K562 (cell line): ENCODE data around the gene RPS23. TPM values are rescaled to one million over a fixed set of nuclear protein-coding genes. Genes with fewer than 3 reads are reported as not detected.
A peak's percentile ranks its signal among the peaks of the same experiment; 100 is the strongest.

Source experiments
- ATAC-seq: fragments of 200-7000 bp; cut with Tn5 transposase; 3 replicates; pipeline ENCODE4 v1.9.1; 2020; ENCODE audit warnings: moderate library complexity
- BruUV-seq: library from RNA; stranded (reverse); fragments of 400-500 nt; replicated peaks from 2 replicates; lab custom pipeline; 2021; lab: Mats Ljungman, UMichigan
- CTCF ChIA-PET: fragments of 300-600 bp; formaldehyde crosslinking; extraction: SDS; loops from one replicate; lab custom pipeline; 2021; ENCODE audit warnings: low intra/inter-chr PET ratio; lab: Yijun Ruan, JAX
- POLR2A ChIA-PET: fragments of 300-600, 350-650 bp; sonication (Branson Sonifier 250); formaldehyde crosslinking; extraction: SDS; loops from one replicate; lab custom pipeline; 2021; ENCODE audit warnings: antibody characterized with exemption, inconsistent platforms; lab: Yijun Ruan, JAX
- DNase-seq, 4 experiments: peaks; one replicate each; pipeline versions ENCODE4 v3.0.0 to v3.0.0-alpha.2; 2011 to 2018; ENCODE audit warnings: low spot score in 3 of 4, mixed read lengths in 3 of 4; ENCODE audit errors: extremely low read depth in 1 of 4
- FAIRE-seq: peaks from 2 replicates; lab custom pipeline; 2011; peaks lifted over from hg19 to GRCh38; lab: Jason Lieb, UNC
- H2AFZ ChIP-seq: 2 replicates; pipeline ENCODE4 v1.6.0; 2011; ENCODE audit warnings: low read depth, low read length, control low read depth, inconsistent platforms
- H3K27ac ChIP-seq: fragments of 200-600 bp; 3 replicates; pipeline ENCODE4 v1.8.0; 2011; ENCODE audit warnings: low read depth, mild to moderate bottlenecking, control low read depth, inconsistent platforms, low read length, moderate library complexity, mixed read lengths; ENCODE audit errors: extremely low read depth
- H3K27me3 ChIP-seq, 2 experiments: fragments of 300-600 bp in 1 of 2; 2 replicates in 1 of 2; 3 replicates in 1 of 2; pipeline versions ENCODE4 v1.6.0 to v1.8.0; 2011; ENCODE audit warnings: inconsistent platforms in 2 of 2, low read length in 2 of 2, mild to moderate bottlenecking in 1 of 2, mixed read lengths in 1 of 2, moderate library complexity in 1 of 2; ENCODE audit not compliant: control insufficient read depth in 2 of 2, insufficient read depth in 2 of 2
- H3K36me3 ChIP-seq: fragments of 300-600 bp; 3 replicates; pipeline ENCODE4 v1.8.0; 2011; ENCODE audit warnings: mild to moderate bottlenecking, low read length, inconsistent platforms; ENCODE audit not compliant: control insufficient read depth, insufficient read depth
- H3K4me1 ChIP-seq, 2 experiments: fragments of 200-600 bp in 1 of 2; replicated peaks in 1 of 2; 2 replicates in 1 of 2; 3 replicates in 1 of 2; pipeline versions ENCODE4 v1.5.1 to v1.8.0; 2011; ENCODE audit warnings: inconsistent platforms in 2 of 2, low read length in 2 of 2, mild to moderate bottlenecking in 1 of 2, mixed read lengths in 1 of 2, moderate library complexity in 1 of 2; ENCODE audit not compliant: control insufficient read depth in 2 of 2, insufficient read depth in 2 of 2
- H3K4me2 ChIP-seq: 2 replicates; pipeline ENCODE4 v1.6.1; 2011; ENCODE audit warnings: low read length, control low read depth, inconsistent platforms, mixed read lengths; ENCODE audit not compliant: insufficient read depth
- H3K4me3 ChIP-seq: fragments of 200-600 bp; sonication (generic), shearing (Covaris generic); 2 replicates; pipeline ENCODE4 v1.5.1; 2016; ENCODE audit warnings: control low read depth, inconsistent platforms
- H3K79me2 ChIP-seq: fragments of 200-600 bp; 3 replicates; pipeline ENCODE4 v1.8.0; 2011; ENCODE audit warnings: low read length, inconsistent platforms; ENCODE audit not compliant: control insufficient read depth, insufficient read depth
- H3K9ac ChIP-seq, 2 experiments: 2 replicates each; pipeline versions ENCODE4 v1.6.0 to v1.6.1; 2011; ENCODE audit warnings: low read depth in 2 of 2, low read length in 2 of 2, control low read depth in 1 of 2, inconsistent platforms in 1 of 2, mild to moderate bottlenecking in 1 of 2, mixed read lengths in 1 of 2; ENCODE audit not compliant: insufficient read depth in 1 of 2
- H3K9me1 ChIP-seq: one replicate; pipeline ENCODE4 v1.6.0; 2011; ENCODE audit warnings: inconsistent platforms, mild to moderate bottlenecking, low read length, moderate library complexity; ENCODE audit not compliant: control insufficient read depth, insufficient read depth
- H3K9me3 ChIP-seq: replicated peaks from 2 replicates; pipeline ENCODE4 v1.5.1; 2011; ENCODE audit warnings: low read depth, low read length, inconsistent platforms; ENCODE audit not compliant: control insufficient read depth, insufficient read depth
- H4K20me1 ChIP-seq: replicated peaks from 2 replicates; pipeline ENCODE4 v1.6.1; 2011; ENCODE audit warnings: low read length, inconsistent platforms, mixed read lengths; ENCODE audit not compliant: control insufficient read depth, insufficient read depth
- E4F1 ChIP-seq: fragments of 250-450 bp; sonication (Bioruptor Pico); IDR thresholded peaks from 2 replicates; pipeline ENCODE4 v1.5.0; 2021; ENCODE audit warnings: mild to moderate bottlenecking, borderline replicate concordance
- HIVEP1 ChIP-seq: fragments of 250-450 bp; sonication (Bioruptor Pico); IDR thresholded peaks from 2 replicates; pipeline ENCODE4 v1.4.0; 2020; ENCODE audit warnings: mild to moderate bottlenecking
- POLR2AphosphoS5 ChIP-seq: IDR thresholded peaks from 2 replicates; pipeline ENCODE4 v1.6.1; 2011; ENCODE audit warnings: mild to moderate bottlenecking, low read depth, low read length, moderate library complexity; ENCODE audit not compliant: control insufficient read depth, insufficient read depth
- POLR2G ChIP-seq: fragments of 200-400 bp; formaldehyde crosslinking; IDR thresholded peaks from 2 replicates; pipeline ENCODE4 v1.6.1; 2017; ENCODE audit warnings: low read depth, mild to moderate bottlenecking, antibody characterized with exemption, low read length, moderate library complexity
- RREB1 ChIP-seq: fragments of 250-450 bp; sonication (Bioruptor Pico); IDR thresholded peaks from 2 replicates; pipeline ENCODE4 v1.4.0; 2020
- ZNF695 ChIP-seq: fragments of 450-650 bp; formaldehyde crosslinking; IDR thresholded peaks from 2 replicates; pipeline ENCODE4 v1.4.0; 2020; ENCODE audit warnings: mild to moderate bottlenecking, moderate library complexity
- WGBS: fragments of 100-300 bp; shearing (Covaris generic); methylation state at CpG from one replicate; pipeline ENCODE4 v1.1.6; 2016; ENCODE audit warnings: low coverage, mixed read lengths; ENCODE audit not compliant: insufficient coverage; ENCODE audit errors: missing lambda C conversion rate; 5-methylcytosine and 5-hydroxymethylcytosine counted together
- in situ Hi-C: fragments of 300-500 bp; cut with MboI; formaldehyde crosslinking; loops from 4 replicates; pipeline ENCODE4 v1.15.0; 2018; ENCODE audit warnings: inconsistent platforms, mixed read lengths
- intact Hi-C: fragments of 100-400 bp; cut with micrococcal nuclease; formaldehyde crosslinking; loops from 2 replicates; pipeline ENCODE4 v1.14.2; 2022
- polyA plus RNA-seq, 8 experiments: library from polyadenylated mRNA; depleted of rRNA in 4 of 8; stranded (reverse) in 5 of 8; unstranded in 3 of 8; fragments of >200 nt; fragmentation: Nextera tagmentation in 2 of 8; fragmentation: Illumina TruSeq in 1 of 8; extraction: Ambion mirVana in 2 of 8; extraction: Trizol in 1 of 8; gene quantifications; 2 replicates each; pipeline versions ENCODE4 v1.2.1 to v1.2.3, GENCODE V29; 2011 to 2014; ENCODE audit warnings: inconsistent platforms in 1 of 8, missing spikeins in 1 of 8
- total RNA-seq, 7 experiments: library from RNA; depleted of rRNA in 6 of 7; stranded (reverse); fragments of >200 nt in 6 of 7; fragmentation: Illumina TruSeq in 2 of 7; extraction: Trizol in 2 of 7; gene quantifications; 2 replicates each; pipeline versions ENCODE4 v1.2.1 to v1.2.3, GENCODE V29; 2011 to 2021; ENCODE audit warnings: low replicate concordance in 1 of 7

The RPS23 gene
- total and polyA plus RNA-seq, 9 of the 15 experiments (the other 6 are each of a cell fraction or from before 2014, with no cell fraction given) = 3,252 to 10,689 (median 6,302) TPM

GRCh38 chr5:82276800-82277612 is 1.1 kb downstream of the RPS23 start:
- peak in 1 of 4 experiments; percentile 28 for DNase-seq
- Histone ChIP-seq H3K9me3 (no peaks in the 10 kb centered on the region), H3K9me1 (no peaks in the 10 kb centered on the region), H3K4me3 (peak overlapping the region; percentile 79), H3K4me2 (peak overlapping the region; percentile 93), H3K27me3 (no peaks in the 10 kb centered on the region), H3K36me3 (peaks cover 34% of the 10 kb centered on the region), H2AFZ (no peak overlapping the region), H3K9ac (peak overlapping the region; percentile 93 to 99), H3K4me1 (peaks cover 23 to 25% of the 10 kb centered on the region in 2 experiments; a peak in 4 of 5 replicates), H4K20me1 (no peaks in the 10 kb centered on the region; the same call in 1 of the 2 replicates), H3K27ac (peak overlapping the region; percentile 93), H3K79me2 (peaks cover 47% of the 10 kb centered on the region)
- WGBS = 3% methylated on average over 11 of the region's 11 CpGs
- CTCF ChIA-PET = no interaction called here
- no peak for FAIRE-seq
- TSS peak; percentile 42 for BruUV-seq
- ATAC-seq = no peak
- POLR2A ChIA-PET = interaction anchor here (0.6 to 1.8 kb wide), 10 partner anchors 15 to 1228 kb away, joined by 3 to 9 read pairs (median 4); no protein-coding TSS in a partner anchor
- in situ Hi-C loops (no loop called here), intact Hi-C loops (no loop called here)
- TF ChIP-seq POLR2G = 0 out of 2 replicates have a peak, but pooled peaks have one; percentile 48
- TF ChIP-seq POLR2AphosphoS5 = peak; percentile 36; the same call in 1 of the 2 replicates
- TF ChIP-seq ZNF695 (CRISPR knock-in tag) = 0 out of 2 replicates have a peak, but pooled peaks have one; percentile 5
- peak; percentile 62; the same call in 1 of the 2 replicates for TF ChIP-seq E4F1 (CRISPR knock-in tag)
- no peak for TF ChIP-seq RREB1 (CRISPR knock-in tag)
- no peak for TF ChIP-seq HIVEP1
